NCI-H226 (cell line): ENCODE data around the gene PROCA1.
"Not testable (repeated sequence)": the region's sequence is repeated elsewhere in the genome, so short reads cannot be mapped to it uniquely, and the experiment has no call there.

Experiments used
- DNase-seq: peaks from one replicate; pipeline ENCODE4 v3.0.0-alpha.2; 2015

PROCA1 gene

GRCh38 chr17:28743243-28744103, 31.8 kb upstream of the PROCA1 start, which contains the start of gene TRAF4:
TRAF4 (plus strand) TSS chr17:28744011; CDS start chr17:28744113, 102 bp downstream.
- peak; percentile 93 for DNase-seq

GRCh38 chr17:28741358-28742349, 30.0 kb upstream of the PROCA1 start:
- DNase-seq, result no peak

DNA sequence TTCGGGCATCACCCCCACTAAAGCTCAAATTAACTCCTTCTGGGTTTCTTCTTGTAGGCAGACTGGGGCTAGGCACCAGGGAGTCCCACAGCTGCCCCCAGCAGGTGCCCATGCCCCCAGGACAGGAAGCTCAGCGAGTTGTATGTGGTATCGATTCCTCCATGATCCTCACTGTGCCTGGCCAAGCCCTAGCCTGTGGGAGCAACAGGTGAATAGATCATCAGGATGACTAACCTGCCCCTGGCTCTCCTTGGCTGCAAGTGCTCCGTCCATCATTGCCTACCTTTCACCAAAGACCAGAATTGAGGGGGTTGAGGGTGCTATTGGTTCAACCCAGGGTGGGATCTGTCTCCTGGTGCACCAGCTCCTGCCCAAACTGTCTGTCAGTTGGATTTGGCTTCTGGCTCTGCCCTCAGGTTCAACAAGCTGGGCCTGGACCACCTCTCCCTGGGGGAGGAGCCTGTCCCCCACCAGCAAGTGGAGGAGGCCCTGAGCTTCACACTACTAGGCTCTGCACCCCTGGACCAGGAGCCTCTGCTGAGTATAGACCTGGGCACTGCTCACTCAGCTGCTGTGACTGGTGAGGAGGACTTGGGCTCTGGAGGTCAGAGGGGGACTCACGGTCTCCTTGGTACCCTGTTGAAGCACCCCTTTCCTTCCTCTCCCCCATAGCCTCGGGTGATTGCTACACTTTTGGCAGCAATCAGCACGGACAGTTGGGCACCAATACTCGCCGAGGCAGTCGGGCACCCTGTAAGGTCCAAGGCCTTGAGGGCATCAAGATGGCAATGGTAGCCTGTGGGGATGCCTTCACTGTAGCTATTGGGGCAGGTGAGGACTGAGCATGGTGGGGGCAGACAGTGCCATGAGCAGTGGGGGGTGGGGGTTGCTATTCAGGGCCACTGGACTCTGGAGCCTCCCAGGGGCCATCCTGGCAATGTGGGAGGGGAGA, 29.0 kb upstream of the PROCA1 start:
- DNase-seq, result no peak

DNA sequence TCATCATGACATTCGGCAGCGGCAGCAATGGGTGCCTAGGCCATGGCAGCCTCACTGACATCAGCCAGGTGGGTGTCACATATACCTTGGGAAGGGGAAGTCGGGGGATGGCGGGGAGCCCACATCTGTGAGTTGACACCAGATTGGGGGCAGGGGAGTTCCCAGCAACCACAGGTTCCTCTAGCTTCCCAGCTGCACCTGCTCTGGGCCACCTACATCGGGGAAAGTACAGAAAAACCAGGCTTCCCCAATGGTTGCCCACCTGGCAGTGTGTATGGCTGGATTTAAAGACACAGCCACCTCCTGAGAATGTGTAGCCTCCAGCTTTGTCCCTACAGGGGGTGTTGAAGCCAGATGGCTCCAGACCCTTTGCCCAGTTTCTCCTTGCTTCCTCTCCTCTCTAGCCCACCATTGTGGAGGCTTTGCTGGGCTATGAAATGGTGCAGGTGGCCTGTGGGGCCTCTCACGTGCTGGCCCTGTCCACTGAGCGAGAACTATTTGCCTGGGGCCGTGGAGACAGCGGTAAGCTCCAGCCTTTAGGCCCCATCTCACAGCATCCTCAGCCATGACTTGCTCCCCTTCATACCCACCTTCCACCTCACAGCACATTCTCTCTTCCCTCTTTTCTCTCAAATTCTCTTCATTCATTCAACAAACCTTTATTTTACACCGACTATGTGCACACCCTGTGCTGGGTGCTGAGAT, 27.1 kb upstream of the PROCA1 start:
- DNase-seq, result no peak

DNA sequence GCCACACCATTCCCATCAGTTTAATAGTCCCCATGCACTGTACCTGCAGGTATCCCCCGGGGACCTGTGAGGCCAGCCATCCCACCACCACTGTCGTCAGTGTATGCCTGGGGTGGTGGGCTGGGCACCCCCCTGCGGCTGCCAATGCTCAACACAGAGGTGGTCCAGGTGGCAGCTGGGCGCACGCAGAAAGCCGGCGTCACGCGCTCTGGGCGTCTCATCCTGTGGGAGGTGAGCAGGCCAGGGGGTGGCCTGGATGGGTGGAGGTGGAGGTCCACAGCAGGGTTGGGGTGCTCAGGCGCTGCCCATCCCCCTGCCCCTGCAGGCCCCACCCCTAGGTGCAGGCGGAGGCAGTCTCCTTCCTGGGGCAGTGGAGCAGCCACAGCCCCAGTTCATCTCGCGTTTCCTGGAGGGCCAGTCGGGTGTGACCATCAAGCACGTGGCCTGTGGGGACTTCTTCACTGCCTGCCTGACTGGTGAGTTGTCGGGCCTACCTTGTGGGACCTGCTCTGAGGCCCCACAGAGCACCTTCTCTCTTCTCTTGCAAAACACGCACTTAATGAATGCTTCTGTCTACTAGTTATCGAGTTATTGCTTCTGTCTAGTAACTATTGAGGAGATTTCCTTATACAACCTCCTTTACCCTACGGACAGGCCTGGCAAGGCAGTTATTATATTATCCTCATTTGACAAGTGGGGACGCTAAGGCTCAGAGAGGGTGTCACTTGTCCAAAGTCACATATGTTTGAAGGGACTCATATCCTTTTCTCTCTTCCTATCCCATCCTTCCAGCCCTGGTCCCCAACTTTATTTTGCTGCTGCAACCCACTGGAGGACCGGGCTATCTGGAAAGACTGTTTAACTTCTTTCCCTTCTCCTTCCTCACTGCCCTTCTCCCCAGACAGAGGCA, 26.3 kb upstream of the PROCA1 start:
- no peak for DNase-seq

DNA sequence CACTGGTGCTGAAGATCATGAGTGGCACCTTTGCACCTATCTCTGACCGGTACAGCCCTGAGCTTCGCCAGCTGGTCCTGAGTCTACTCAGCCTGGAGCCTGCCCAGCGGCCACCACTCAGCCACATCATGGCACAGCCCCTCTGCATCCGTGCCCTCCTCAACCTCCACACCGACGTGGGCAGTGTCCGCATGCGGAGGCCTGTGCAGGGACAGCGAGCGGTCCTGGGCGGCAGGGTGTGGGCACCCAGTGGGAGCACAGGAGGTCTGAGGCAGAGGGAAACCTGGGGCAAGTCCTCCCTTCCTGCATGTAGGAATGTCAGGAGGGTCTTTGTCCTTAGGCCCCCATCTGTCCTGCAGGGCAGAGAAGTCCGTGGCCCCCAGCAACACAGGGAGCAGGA, 25.6 kb upstream of the PROCA1 start:
- DNase-seq, result no peak

DNA sequence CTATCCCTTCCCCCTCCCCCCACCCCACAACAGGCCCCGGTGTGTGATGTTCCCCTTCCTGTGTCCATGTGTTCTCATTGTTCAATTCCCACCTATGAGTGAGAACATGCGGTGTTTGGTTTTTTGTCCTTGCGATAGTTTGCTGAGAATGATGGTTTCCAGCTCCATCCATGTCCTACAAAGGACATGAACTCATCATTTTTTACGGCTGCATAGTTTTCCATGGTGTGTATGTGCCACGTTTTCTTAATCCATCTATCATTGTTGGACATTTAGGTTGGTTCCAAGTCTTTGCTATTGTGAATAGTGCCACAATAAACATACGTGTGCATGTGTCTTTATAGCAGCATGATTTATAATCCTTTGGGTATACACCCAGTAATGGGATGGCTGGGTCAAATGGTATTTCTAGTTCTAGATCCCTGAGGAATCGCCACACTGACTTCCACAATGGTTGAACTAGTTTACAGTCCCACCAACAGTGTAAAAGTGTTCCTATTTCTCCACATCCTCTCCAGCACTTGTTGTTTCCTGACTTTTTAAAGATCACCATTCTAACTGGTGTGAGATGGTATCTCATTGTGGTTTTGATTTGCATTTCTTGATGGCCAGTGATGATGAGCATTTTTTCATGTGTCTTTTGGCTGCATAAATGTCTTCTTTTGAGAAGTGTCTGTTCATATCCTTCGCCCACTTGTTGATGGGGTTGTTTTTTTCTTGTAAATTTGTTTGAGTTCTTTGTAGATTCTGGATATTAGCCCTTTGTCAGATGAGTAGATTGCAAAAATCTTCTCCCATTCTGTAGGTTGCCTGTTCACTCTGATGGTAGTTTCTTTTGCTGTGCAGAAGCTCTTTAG, 24.5 kb upstream of the PROCA1 start:
- DNase-seq, result not testable (repeated sequence)

GRCh38 chr17:28735242-28735722, 23.6 kb upstream of the PROCA1 start:
- DNase-seq, result no peak

DNA sequence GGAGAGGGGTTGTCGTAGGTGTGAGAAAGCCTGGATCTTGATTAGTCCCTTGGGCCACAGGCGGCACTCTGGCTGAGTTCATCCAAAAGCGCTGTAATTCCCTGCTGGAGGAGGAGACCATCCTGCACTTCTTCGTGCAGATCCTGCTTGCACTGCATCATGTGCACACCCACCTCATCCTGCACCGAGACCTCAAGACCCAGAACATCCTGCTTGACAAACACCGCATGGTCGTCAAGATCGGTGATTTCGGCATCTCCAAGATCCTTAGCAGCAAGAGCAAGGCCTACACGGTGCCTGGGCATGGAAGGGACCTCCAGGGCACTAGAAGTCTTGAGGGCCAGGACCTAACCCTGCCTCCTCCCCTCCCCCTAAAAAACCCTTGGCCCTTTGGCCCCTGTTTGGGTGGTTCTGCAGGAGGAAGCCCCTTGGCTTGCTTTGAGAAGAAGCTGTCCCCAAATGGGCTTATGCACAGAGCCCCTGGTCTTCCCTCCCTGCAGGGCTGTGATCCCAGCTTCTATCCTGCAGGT, 23.1 kb upstream of the PROCA1 start:
- DNase-seq, result no peak

- no peak for DNase-seq
These were observed 21.7 kb upstream of the PROCA1 start for GRCh38 chr17:28733346-28733745.

- DNase-seq, result no peak
These were observed 18.3 kb upstream of the PROCA1 start for GRCh38 chr17:28729950-28730330.

DNA sequence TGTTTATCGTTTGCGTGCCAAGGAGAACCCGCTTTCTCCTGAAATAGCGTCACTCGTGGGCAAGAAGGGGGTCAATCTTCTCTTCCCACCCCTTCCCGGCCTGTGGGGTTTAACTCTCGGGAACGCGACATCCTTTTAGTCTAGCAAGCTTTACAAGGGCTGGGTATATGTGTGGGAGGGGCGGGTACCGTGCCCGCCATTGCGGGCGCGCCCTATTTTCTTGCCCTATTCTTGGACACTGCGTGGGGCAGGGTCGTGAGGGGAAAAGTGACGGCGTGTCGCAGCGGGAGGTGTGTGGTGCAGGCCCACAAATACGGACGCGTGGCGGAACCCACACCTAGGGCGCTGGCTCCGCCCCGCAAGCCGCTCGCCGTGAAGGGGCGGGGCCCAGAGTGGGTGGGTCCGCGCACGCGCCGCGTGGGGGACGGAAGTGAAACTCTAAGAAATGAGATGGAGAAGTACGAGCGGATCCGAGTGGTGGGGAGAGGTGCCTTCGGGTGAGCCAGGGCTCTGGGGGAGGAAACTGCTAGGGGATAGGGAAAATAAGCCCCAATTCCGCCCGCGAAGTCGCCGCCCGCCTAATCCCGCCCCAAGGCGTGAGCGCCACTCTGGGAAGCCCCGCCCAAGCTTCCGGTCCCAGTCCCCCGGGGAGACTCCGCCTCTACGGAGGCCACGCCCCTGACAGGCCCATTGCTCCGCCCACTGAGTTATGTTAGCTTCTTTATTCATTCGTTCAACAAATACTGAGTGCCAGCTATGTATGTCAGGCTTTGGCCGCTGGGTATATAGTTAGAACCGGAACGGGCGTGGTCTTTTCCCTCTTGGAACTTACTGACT, 16.9 kb upstream of the PROCA1 start, which contains the start of gene NEK8:
Gene NEK8, plus strand, starts transcription at position 425 of the 837 bp plus-strand sequence. Its CDS starts 26 bp downstream, at position 451.
- peak; percentile 89 for DNase-seq

- DNase-seq, result peak; percentile 95
These were observed 15.2 kb upstream of the PROCA1 start for GRCh38 chr17:28726627-28727491.

GRCh38 chr17:28726226-28726626, 14.5 kb upstream of the PROCA1 start, which contains the start of gene TLCD1:
TLCD1 (minus strand) TSS chr17:28726233; CDS start chr17:28726097, 136 bp downstream.
- peak; percentile 46 for DNase-seq

- DNase-seq, result peak; percentile 87
These were observed 14.1 kb upstream of the PROCA1 start for GRCh38 chr17:28725660-28726225.

DNA sequence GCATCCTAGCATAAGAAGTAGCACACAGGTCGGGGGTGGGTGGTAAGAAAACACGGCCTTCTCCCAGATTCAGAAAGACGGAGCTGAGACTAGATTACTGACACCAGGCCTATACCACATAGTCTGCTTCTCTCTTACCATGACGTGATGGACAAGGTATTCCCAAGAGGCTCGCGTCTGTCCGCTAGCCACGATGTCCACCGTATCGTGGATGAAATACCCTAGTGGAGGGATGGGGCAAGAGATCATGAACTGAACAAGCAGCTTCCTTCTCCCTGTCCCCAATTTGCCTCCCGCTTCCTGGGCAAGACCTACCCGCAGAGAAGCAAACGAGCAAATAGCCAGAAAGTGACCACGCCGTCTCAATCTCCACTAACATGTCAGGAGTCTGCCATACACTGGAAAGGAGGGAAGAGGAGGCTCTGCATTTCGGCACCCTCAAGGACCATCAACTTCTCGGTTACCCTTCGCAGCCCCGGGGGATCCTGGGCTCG, 13.5 kb upstream of the PROCA1 start:
- no peak for DNase-seq
